ENCODE results near the gene PREB.

PREB gene

GRCh38 chr2:27087823-27088410 lies 46.5 kb downstream of the PREB start:
- Histone ChIP-seq H3K27me3 (replicated peaks; ENCODE audit: control insufficient read depth, insufficient read depth, low read length) (no peaks in the 10 kb centered on the region), H3K36me3 (ENCODE audit: control insufficient read depth, insufficient read depth, low read length) (no peaks in the 10 kb centered on the region), H3K4me3 (replicated peaks; ENCODE audit: low read depth, low read length) (no peak overlapping the region)
- TF ChIP-seq CTCF (IDR thresholded peaks at IDR 0.05; ENCODE audit: insufficient read depth, low read length, poor library complexity, severe bottlenecking) = no peak
- no peak for DNase-seq (ENCODE audit: extremely low read depth, insufficient read length)

DNA sequence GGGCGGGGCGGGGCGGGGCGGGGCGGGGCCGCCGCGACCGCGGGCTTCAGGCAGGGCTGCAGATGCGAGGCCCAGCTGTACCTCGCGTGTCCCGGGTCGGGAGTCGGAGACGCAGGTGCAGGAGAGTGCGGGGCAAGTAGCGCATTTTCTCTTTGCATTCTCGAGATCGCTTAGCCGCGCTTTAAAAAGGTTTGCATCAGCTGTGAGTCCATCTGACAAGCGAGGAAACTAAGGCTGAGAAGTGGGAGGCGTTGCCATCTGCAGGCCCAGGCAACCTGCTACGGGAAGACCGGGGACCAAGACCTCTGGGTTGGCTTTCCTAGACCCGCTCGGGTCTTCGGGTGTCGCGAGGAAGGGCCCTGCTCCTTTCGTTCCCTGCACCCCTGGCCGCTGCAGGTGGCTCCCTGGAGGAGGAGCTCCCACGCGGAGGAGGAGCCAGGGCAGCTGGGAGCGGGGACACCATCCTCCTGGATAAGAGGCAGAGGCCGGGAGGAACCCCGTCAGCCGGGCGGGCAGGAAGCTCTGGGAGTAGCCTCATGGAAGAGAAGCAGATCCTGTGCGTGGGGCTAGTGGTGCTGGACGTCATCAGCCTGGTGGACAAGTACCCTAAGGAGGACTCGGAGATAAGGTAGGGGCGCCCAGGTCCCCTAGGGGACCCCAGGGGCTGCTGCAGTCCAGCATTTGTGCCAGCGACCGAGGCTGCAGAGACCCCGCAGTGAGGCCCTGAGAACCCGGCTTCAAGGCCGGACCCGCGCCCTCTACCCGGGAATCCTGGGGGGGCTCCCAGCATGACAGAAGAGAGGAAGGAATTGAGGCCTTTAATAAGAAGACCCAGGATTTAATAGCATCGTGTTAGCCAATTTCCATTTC lies 47.5 kb downstream of the PREB start, which contains the start of gene KHK:
KHK (plus strand) TSS at position 49 of the 870 bp plus-strand sequence; CDS start at position 537, 488 bp downstream.
- H3K4me3 ChIP-seq (replicated peaks; ENCODE audit: low read depth, low read length) = peak within 1 kb of the TSS; percentile 68
- DNase-seq (ENCODE audit: extremely low read depth, insufficient read length) = no peak
- no peaks in the 10 kb centered on the region for H3K27me3 ChIP-seq (replicated peaks; ENCODE audit: control insufficient read depth, insufficient read depth, low read length)
- H3K36me3 ChIP-seq (ENCODE audit: control insufficient read depth, insufficient read depth, low read length) = no peaks in the 10 kb centered on the region
- no peak for TF ChIP-seq CTCF (IDR thresholded peaks at IDR 0.05; ENCODE audit: insufficient read depth, low read length, poor library complexity, severe bottlenecking)

GRCh38 chr2:27086090-27086723 lies 48.2 kb downstream of the PREB start:
- H3K27me3 ChIP-seq (replicated peaks; ENCODE audit: control insufficient read depth, insufficient read depth, low read length) = no peaks in the 10 kb centered on the region
- TF ChIP-seq CTCF (IDR thresholded peaks at IDR 0.05; ENCODE audit: insufficient read depth, low read length, poor library complexity, severe bottlenecking) = peak; percentile 42
- H3K4me3 ChIP-seq (replicated peaks; ENCODE audit: low read depth, low read length) = peak overlapping the region; percentile 68
- no peaks in the 10 kb centered on the region for H3K36me3 ChIP-seq (ENCODE audit: control insufficient read depth, insufficient read depth, low read length)
- DNase-seq (ENCODE audit: extremely low read depth, insufficient read length) = peak; percentile 97

DNA sequence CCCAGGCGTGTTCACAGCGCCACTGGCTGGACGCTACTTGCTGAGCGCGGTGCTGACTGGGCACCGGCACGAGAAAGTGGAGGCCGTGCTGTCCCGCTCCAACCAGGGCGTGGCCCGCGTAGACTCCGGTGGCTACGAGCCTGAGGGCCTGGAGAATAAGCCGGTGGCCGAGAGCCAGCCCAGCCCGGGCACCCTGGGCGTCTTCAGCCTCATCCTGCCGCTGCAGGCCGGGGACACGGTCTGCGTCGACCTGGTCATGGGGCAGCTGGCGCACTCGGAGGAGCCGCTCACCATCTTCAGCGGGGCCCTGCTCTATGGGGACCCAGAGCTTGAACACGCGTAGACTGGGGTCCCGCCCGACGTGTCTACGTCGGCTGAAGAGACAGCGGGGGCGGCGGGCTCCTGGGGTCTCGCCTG lies 48.8 kb downstream of the PREB start:
- peak overlapping the region; percentile 68 for H3K4me3 ChIP-seq (replicated peaks; ENCODE audit: low read depth, low read length)
- DNase-seq (ENCODE audit: extremely low read depth, insufficient read length) = peak; percentile 52
- no peaks in the 10 kb centered on the region for H3K36me3 ChIP-seq (ENCODE audit: control insufficient read depth, insufficient read depth, low read length)
- H3K27me3 ChIP-seq (replicated peaks; ENCODE audit: control insufficient read depth, insufficient read depth, low read length) = no peaks in the 10 kb centered on the region
- peak; percentile 38 for TF ChIP-seq CTCF (IDR thresholded peaks at IDR 0.05; ENCODE audit: insufficient read depth, low read length, poor library complexity, severe bottlenecking)

DNA sequence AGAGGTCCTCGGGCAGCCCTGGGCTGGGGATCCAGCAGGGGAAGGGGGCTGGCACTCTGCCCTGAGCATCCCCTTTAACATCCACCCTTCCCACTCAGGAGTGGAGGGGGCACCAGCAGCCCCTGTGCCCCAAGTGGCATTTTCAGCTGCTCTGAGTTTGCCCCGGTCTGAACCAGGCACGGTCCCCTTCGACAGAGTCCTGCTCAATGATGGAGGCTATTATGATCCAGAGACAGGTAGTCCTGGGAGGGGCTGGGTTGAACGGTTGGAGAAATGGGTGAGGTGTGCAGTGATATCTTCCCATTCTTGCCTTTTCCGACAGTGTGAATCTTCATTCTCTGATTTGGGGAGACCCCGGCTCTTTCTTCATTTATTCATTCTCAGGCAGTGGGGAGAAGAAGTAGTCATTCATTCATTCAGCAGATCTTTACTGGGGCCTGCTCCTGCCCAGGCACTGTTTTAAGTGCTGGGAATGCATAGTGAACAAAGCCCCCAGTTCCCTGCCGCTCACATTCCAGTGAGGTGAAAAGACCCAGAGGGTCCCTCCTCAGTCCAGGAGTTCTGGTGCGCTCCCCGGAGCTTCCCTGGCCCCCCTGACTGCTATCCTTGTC lies 49.3 kb downstream of the PREB start:
- no peak for TF ChIP-seq CTCF (IDR thresholded peaks at IDR 0.05; ENCODE audit: insufficient read depth, low read length, poor library complexity, severe bottlenecking)
- DNase-seq (ENCODE audit: extremely low read depth, insufficient read length) = no peak
- Histone ChIP-seq H3K36me3 (ENCODE audit: control insufficient read depth, insufficient read depth, low read length) (no peaks in the 10 kb centered on the region), H3K27me3 (replicated peaks; ENCODE audit: control insufficient read depth, insufficient read depth, low read length) (no peaks in the 10 kb centered on the region), H3K4me3 (replicated peaks; ENCODE audit: low read depth, low read length) (peak overlapping the region; percentile 68)
